ENCODE measurements around the gene KLK10. TPM values are rescaled to one million over a fixed set of nuclear protein-coding genes. Genes with fewer than 3 reads are reported as not detected.

KLK10 gene
- total RNA-seq, 1 experiment from 2014 or later = 154 TPM

DNA sequence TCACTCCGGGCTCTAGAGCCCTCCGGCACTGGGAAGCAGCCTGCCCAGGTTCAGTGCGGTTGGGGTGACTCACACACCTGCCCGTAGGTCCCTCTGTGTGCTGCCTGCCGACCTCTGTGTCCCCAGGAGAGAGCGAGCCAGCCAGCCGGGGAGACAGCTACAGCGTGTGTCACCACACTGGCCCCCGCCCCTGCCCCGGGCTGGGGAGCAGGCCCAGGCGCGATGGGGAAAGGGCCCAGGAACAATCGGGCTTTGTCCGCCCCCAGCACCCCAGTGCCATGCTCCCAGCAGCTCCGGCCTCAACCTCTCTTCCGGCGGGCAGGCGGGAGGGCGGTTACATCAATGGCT is 50.1 kb downstream of the KLK10 start, which contains the start of gene KLK6:
TSS of gene KLK6 (minus strand) at position 179 of the 348 bp plus-strand sequence. CDS start 1,487 bp downstream, outside the sequence.
- DNase-seq (ENCODE audit: low spot score) = peak; percentile 98

DNA sequence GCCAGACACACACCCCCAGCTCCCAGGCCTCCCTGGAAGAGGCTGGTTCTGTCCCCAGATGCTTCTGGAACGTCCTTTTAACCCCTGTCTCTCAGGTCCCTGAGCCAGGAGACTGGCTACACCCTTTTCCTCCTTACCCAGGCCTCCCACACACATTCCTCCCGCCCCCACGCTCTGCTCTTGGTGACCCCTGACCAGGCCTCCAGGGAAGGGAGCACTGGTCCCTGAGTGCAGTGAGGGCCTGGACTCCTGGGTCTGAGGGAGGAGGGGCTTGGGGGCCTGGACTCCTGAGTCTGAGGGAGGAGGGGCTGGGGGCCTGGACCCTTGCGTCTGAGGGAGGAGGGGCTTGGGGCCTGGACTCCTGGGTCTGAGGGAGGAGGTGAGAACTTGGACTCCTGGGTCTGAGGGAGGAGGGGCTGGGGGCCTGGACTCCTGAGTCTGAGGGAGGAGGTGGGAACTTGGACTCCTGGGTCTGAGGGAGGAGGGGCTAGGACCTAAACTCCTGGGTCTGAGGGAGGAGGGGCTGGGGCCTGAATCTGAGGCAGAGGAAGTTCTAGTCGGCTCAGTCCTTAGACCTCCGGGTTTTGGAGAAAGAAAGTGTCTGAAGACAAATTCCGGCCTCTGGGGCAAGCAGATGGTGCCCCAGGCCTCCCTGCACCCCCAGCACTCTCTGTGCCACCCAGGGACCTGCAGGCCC is 50.6 kb downstream of the KLK10 start:
- peak; percentile 92 for DNase-seq (ENCODE audit: low spot score)

- DNase-seq (ENCODE audit: low spot score) = peak; percentile 82
Observed at GRCh38 chr19:50967929-50968715, 51.4 kb downstream of the KLK10 start.

- no peak for DNase-seq (ENCODE audit: low spot score)
Observed at GRCh38 chr19:50964266-50964665, 55.2 kb downstream of the KLK10 start.

DNA sequence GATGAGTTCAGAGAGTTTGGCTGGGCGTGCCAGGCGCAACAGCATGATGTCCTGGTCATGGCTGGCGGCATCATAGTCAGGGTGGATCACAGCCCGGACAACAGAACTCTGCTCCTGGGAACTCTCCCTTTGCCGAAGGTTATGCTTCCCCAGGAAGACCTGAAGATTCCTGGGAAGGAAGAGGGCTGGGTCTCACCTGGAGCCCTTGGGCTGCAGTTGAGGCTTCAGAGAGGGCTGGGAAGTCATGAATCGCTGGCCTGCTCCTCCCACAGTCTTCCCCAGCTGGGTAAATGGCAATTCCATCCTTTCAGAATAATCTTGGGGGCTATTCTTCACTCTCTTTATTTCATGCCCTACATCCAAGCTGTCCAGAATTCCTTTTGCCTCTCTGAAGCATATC is 56.1 kb downstream of the KLK10 start:
- DNase-seq (ENCODE audit: low spot score) = no peak

Other genes starting within 250 kb of the KLK10 start
- not detected in 2 replicates for gene GPR32, start 249.2 kb downstream of the KLK10 start, total RNA-seq (2014; rRNA removed; shearing (Covaris generic))
- gene ACP4, start 229.3 kb downstream of the KLK10 start, total RNA-seq (2014; rRNA removed; shearing (Covaris generic)) = not detected in 2 replicates
- gene KLK1, start 195.9 kb downstream of the KLK10 start, total RNA-seq (2014; rRNA removed; shearing (Covaris generic)) = 3.4 and 4.6 TPM in 2 replicates
- not detected in 2 replicates for gene KLK15, start 186.1 kb downstream of the KLK10 start, total RNA-seq (2014; rRNA removed; shearing (Covaris generic))
- not detected in 2 replicates for gene KLK3, start 164.8 kb downstream of the KLK10 start, total RNA-seq (2014; rRNA removed; shearing (Covaris generic))
- not detected in 2 replicates for gene KLK2, start 146.3 kb downstream of the KLK10 start, total RNA-seq (2014; rRNA removed; shearing (Covaris generic))
- gene KLK4, start 108.3 kb downstream of the KLK10 start, total RNA-seq (2014; rRNA removed; shearing (Covaris generic)) = 0.38 TPM in 1 of 2 replicates, not detected in the other
- 0.08 and 0.13 TPM in 2 replicates for gene KLK5, start 66.7 kb downstream of the KLK10 start, total RNA-seq (2014; rRNA removed; shearing (Covaris generic))
- gene KLK6, start 50.1 kb downstream of the KLK10 start, total RNA-seq (2014; rRNA removed; shearing (Covaris generic)) = 352 and 367 TPM in 2 replicates
- 0.13 and 0.31 TPM in 2 replicates for gene KLK7, start 35.8 kb downstream of the KLK10 start, total RNA-seq (2014; rRNA removed; shearing (Covaris generic))
- gene KLK8, start 18.1 kb downstream of the KLK10 start, total RNA-seq (2014; rRNA removed; shearing (Covaris generic)) = 4.2 and 8.7 TPM in 2 replicates
- 128 and 138 TPM in 2 replicates for gene KLK11, start 6.9 kb upstream of the KLK10 start, total RNA-seq (2014; rRNA removed; shearing (Covaris generic))
- gene KLK12, start 15.3 kb upstream of the KLK10 start, total RNA-seq (2014; rRNA removed; shearing (Covaris generic)) = 7.3 and 9.1 TPM in 2 replicates
- gene KLK13, start 45.4 kb upstream of the KLK10 start, total RNA-seq (2014; rRNA removed; shearing (Covaris generic)) = not detected in 2 replicates
- not detected in 2 replicates for gene KLK14, start 63.2 kb upstream of the KLK10 start, total RNA-seq (2014; rRNA removed; shearing (Covaris generic))
- 44.5 and 46.9 TPM in 2 replicates for gene CTU1, start 88.7 kb upstream of the KLK10 start, total RNA-seq (2014; rRNA removed; shearing (Covaris generic))
- gene SIGLEC9, start 105.2 kb upstream of the KLK10 start, total RNA-seq (2014; rRNA removed; shearing (Covaris generic)) = not detected in 2 replicates
- not detected in 2 replicates for gene SIGLEC7, start 122.6 kb upstream of the KLK10 start, total RNA-seq (2014; rRNA removed; shearing (Covaris generic))
- gene CD33, start 205.4 kb upstream of the KLK10 start, total RNA-seq (2014; rRNA removed; shearing (Covaris generic)) = not detected in 2 replicates
- not detected in 2 replicates for gene SIGLECL1, start 231.4 kb upstream of the KLK10 start, total RNA-seq (2014; rRNA removed; shearing (Covaris generic))